ENCODE data around the gene COQ9. TPM values are rescaled to one million over a fixed set of nuclear protein-coding genes. Genes with fewer than 3 reads are reported as not detected.

The COQ9 gene
- total RNA-seq, 1 experiment from 2014 or later = 62.7 TPM

- ChIA-PET RAD21 (ENCODE audit: low non-redundant PET in 1 of 2, low total read pairs in 2 of 2, uncharacterized antibody in 2 of 2, unreplicated experiment in 2 of 2) (no interaction called here), POLR2A (no interaction called here), CTCF (no interaction called here)
Observed at GRCh38 chr16:57504001-57504400, 56.7 kb downstream of the COQ9 start.

More at GRCh38 chr16:57504001-57504400, 56.7 kb downstream of the COQ9 start:
- Histone ChIP-seq H2AFZ (ENCODE audit: low read depth, low read length, poor library complexity, severe bottlenecking) (no peak overlapping the region), H4K20me1 (ENCODE audit: insufficient read depth) (no peaks in the 10 kb centered on the region), H3K9me3 (ENCODE audit: control insufficient read depth in 1 of 2, insufficient read depth in 1 of 2, low read depth in 1 of 2, low read length in 2 of 2) (no peaks in the 10 kb centered on the region), H3K36me3 (ENCODE audit: control insufficient read depth in 1 of 2, insufficient read depth in 2 of 2, low read length in 2 of 2) (no peaks in the 10 kb centered on the region), H3K4me1 (ENCODE audit: control insufficient read depth in 1 of 2, insufficient read depth in 2 of 2, low read length in 2 of 2) (no peaks in the 10 kb centered on the region), H3K9ac (ENCODE audit: low read length) (no peak overlapping the region), H3K9me2 (ENCODE audit: insufficient read depth) (no peaks in the 10 kb centered on the region), H3K27me3 (ENCODE audit: insufficient read depth, low read length) (no peaks in the 10 kb centered on the region), H3K4me2 (ENCODE audit: low read length) (no peak overlapping the region), H3K4me3 (replicated peaks in 1 of 2; ENCODE audit: low read depth in 1 of 2, low read length in 2 of 2) (no peak overlapping the region), H3K79me2 (ENCODE audit: insufficient read depth, low read length) (no peaks in the 10 kb centered on the region), H3K27ac (ENCODE audit: low read depth, low read length) (no peak overlapping the region)
- intact Hi-C loops (cut with micrococcal nuclease) = no loop called here
- no peak for DNase-seq (ENCODE audit: low read depth, low spot score)
- BruUV-seq (replicated peaks) = no TSS peak
- no peak for ATAC-seq
- TF ChIP-seq ELF1 (IDR thresholded peaks at IDR 0.05; ENCODE audit: borderline replicate concordance, low read depth) (no peak), POLR2AphosphoS5 (IDR thresholded peaks at IDR 0.05; ENCODE audit: low read depth, low read length) (no peak), SP1 (IDR thresholded peaks at IDR 0.05; ENCODE audit: low read depth) (no peak), EZH2 (IDR thresholded peaks at IDR 0.05) (no peak), POLR2A (IDR thresholded peaks at IDR 0.05; ENCODE audit: borderline replicate concordance, extremely low read depth, insufficient read depth, insufficient read length) (no peak), CTCF (IDR thresholded peaks at IDR 0.05 in 2 of 3, conservative IDR thresholded peaks at IDR 0.05 in 1 of 3; ENCODE audit: borderline replicate concordance in 1 of 3, insufficient read depth in 1 of 3, low read depth in 2 of 3, low read length in 2 of 3) (no peak), CEBPB (IDR thresholded peaks at IDR 0.05; ENCODE audit: low read depth) (no peak), MAX (IDR thresholded peaks at IDR 0.05) (no peak)
